A673 (cell line): ENCODE results near the gene DOK6. TPM values are rescaled to one million over a fixed set of nuclear protein-coding genes. Genes with fewer than 3 reads are reported as not detected.
A peak's percentile ranks its signal among the peaks of the same experiment; 100 is the strongest.

Source experiments
- BruUV-seq: library from RNA; stranded (reverse); fragments of 400-500 nt; replicated peaks from 2 replicates; lab custom pipeline; 2021; lab: Mats Ljungman, UMichigan
- CTCF ChIA-PET: fragments of 300-600 bp; sonication (Branson Sonifier 250); formaldehyde crosslinking; loops from one replicate; lab custom pipeline; 2022; ENCODE audit warnings: antibody characterized with exemption; lab: Charles Lee
- POLR2A ChIA-PET: fragments of 300-600 bp; sonication (Branson Sonifier 250); formaldehyde crosslinking; loops from one replicate; lab custom pipeline; 2022; ENCODE audit warnings: antibody characterized with exemption; ENCODE audit not compliant: low non-redundant PET; lab: Charles Lee
- DNase-seq: peaks from one replicate; pipeline ENCODE4 v3.0.0-alpha.2; 2015; ENCODE audit warnings: low spot score
- H3K27ac ChIP-seq: fragments of 200-600 bp; sonication (generic); 2 replicates; pipeline ENCODE4 v1.5.1; 2016; ENCODE audit warnings: mixed run types, low read depth, mild to moderate bottlenecking, mixed read lengths, antibody characterized with exemption, low read length; ENCODE audit not compliant: poor library complexity, severe bottlenecking
- H3K27me3 ChIP-seq: fragments of 200-600 bp; sonication (generic); replicated peaks from 2 replicates; pipeline ENCODE4 v1.6.1; 2017; ENCODE audit warnings: mixed run types, low read depth, mild to moderate bottlenecking, mixed read lengths, antibody characterized with exemption, low read length; ENCODE audit not compliant: insufficient read depth, poor library complexity
- H3K36me3 ChIP-seq: fragments of 200-600 bp; sonication (generic); 2 replicates; pipeline ENCODE4 v1.6.1; 2016; ENCODE audit warnings: mixed run types, mild to moderate bottlenecking, mixed read lengths, antibody characterized with exemption, low read length; ENCODE audit not compliant: insufficient read depth, poor library complexity, severe bottlenecking
- H3K4me1 ChIP-seq: fragments of 200-600 bp; sonication (generic); 2 replicates; pipeline ENCODE4 v1.6.1; 2017; ENCODE audit warnings: mixed run types, mild to moderate bottlenecking, mixed read lengths, antibody characterized with exemption, low read length; ENCODE audit not compliant: insufficient read depth, poor library complexity, severe bottlenecking
- H3K4me3 ChIP-seq: fragments of 200-600 bp; sonication (generic); 2 replicates; pipeline ENCODE4 v1.5.1; 2016; ENCODE audit warnings: low read depth, mixed run types, mild to moderate bottlenecking, mixed read lengths, low read length; ENCODE audit not compliant: poor library complexity, severe bottlenecking
- H3K9me3 ChIP-seq: fragments of 200-600 bp; sonication (generic); 2 replicates; pipeline ENCODE4 v1.6.1; 2016; ENCODE audit warnings: mixed run types, low read depth, mild to moderate bottlenecking, mixed read lengths, antibody characterized with exemption, low read length; ENCODE audit not compliant: poor library complexity, severe bottlenecking
- CTCF ChIP-seq: fragments of 300-800, 200-600 bp; sonication (generic); conservative IDR thresholded peaks from 2 replicates; pipeline ENCODE4 v1.5.1; 2017; ENCODE audit warnings: low read depth, mild to moderate bottlenecking, antibody characterized with exemption, low read length, moderate library complexity, mixed read lengths
- EZH2 ChIP-seq: fragments of 200-600 bp; sonication (generic); IDR thresholded peaks from 2 replicates; pipeline ENCODE4 v1.6.1; 2017; ENCODE audit warnings: borderline replicate concordance, low read depth, mild to moderate bottlenecking, mixed read lengths, antibody characterized with exemption, low read length; ENCODE audit not compliant: poor library complexity, severe bottlenecking
- intact Hi-C: fragments of 100-400 bp; cut with micrococcal nuclease; formaldehyde crosslinking; loops from one replicate; pipeline ENCODE4 v1.10.0; 2022; ENCODE audit not compliant: unreplicated experiment
- total RNA-seq: library from RNA; stranded (reverse); gene quantifications from 2 replicates; pipeline ENCODE4 v1.2.3, GENCODE V29; 2021

Gene DOK6
- total RNA-seq, 1 experiment from 2014 or later, result 13.7 TPM

- ChIA-PET POLR2A (no interaction called here), CTCF (no interaction called here)
- DNase-seq, result no peak
- Histone ChIP-seq H3K27me3 (no peaks in the 10 kb centered on the region), H3K36me3 (no peaks in the 10 kb centered on the region), H3K4me1 (peaks cover 5% of the 10 kb centered on the region), H3K9me3 (no peaks in the 10 kb centered on the region), H3K27ac (no peak overlapping the region), H3K4me3 (no peak overlapping the region)
- TF ChIP-seq CTCF, result no peak
- no peak for TF ChIP-seq EZH2
- BruUV-seq, result no TSS peak
- intact Hi-C loops, result no loop called here
These were observed 384.8 kb downstream of the DOK6 start for GRCh38 chr18:69785466-69785865.

- Histone ChIP-seq H3K27me3 (no peaks in the 10 kb centered on the region), H3K4me3 (no peak overlapping the region), H3K4me1 (peaks cover 5% of the 10 kb centered on the region), H3K9me3 (no peaks in the 10 kb centered on the region), H3K27ac (no peak overlapping the region), H3K36me3 (no peaks in the 10 kb centered on the region)
- intact Hi-C loops, result no loop called here
- ChIA-PET CTCF (no interaction called here), POLR2A (no interaction called here)
- BruUV-seq, result no TSS peak
- DNase-seq, result no peak
- no peak for TF ChIP-seq CTCF
- no peak for TF ChIP-seq EZH2
These were observed 385.7 kb downstream of the DOK6 start for GRCh38 chr18:69786427-69786826.

GRCh38 chr18:69787825-69788547 is 387.3 kb downstream of the DOK6 start:
- CTCF ChIA-PET, result no interaction called here

More at GRCh38 chr18:69787825-69788547, 387.3 kb downstream of the DOK6 start:
- Histone ChIP-seq H3K36me3 (no peaks in the 10 kb centered on the region), H3K4me1 (peaks cover 5% of the 10 kb centered on the region), H3K27ac (no peak overlapping the region), H3K27me3 (no peaks in the 10 kb centered on the region), H3K4me3 (no peak overlapping the region), H3K9me3 (no peaks in the 10 kb centered on the region)
- DNase-seq, result peak; percentile 60
- BruUV-seq, result no TSS peak
- no peak for TF ChIP-seq CTCF
- no peak for TF ChIP-seq EZH2
- POLR2A ChIA-PET, result no interaction called here
- intact Hi-C loops, result no loop called here
